KBM-7 (cell line): ENCODE results near the gene MARCHF4.

ENCODE experiments used
- DNase-seq: peaks from one replicate; pipeline ENCODE4 v3.0.0-alpha.2; 2015
- in situ Hi-C: fragments of 300-500 bp; cut with MboI; formaldehyde crosslinking; loops from 2 replicates; pipeline ENCODE4 v1.14.3; 2020; ENCODE audit warnings: low sequenced_read_pairs, low pct_unique_long_range_greater_than_20kb, mixed read lengths

Gene MARCHF4, protein sequence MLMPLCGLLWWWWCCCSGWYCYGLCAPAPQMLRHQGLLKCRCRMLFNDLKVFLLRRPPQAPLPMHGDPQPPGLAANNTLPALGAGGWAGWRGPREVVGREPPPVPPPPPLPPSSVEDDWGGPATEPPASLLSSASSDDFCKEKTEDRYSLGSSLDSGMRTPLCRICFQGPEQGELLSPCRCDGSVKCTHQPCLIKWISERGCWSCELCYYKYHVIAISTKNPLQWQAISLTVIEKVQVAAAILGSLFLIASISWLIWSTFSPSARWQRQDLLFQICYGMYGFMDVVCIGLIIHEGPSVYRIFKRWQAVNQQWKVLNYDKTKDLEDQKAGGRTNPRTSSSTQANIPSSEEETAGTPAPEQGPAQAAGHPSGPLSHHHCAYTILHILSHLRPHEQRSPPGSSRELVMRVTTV

DNA sequence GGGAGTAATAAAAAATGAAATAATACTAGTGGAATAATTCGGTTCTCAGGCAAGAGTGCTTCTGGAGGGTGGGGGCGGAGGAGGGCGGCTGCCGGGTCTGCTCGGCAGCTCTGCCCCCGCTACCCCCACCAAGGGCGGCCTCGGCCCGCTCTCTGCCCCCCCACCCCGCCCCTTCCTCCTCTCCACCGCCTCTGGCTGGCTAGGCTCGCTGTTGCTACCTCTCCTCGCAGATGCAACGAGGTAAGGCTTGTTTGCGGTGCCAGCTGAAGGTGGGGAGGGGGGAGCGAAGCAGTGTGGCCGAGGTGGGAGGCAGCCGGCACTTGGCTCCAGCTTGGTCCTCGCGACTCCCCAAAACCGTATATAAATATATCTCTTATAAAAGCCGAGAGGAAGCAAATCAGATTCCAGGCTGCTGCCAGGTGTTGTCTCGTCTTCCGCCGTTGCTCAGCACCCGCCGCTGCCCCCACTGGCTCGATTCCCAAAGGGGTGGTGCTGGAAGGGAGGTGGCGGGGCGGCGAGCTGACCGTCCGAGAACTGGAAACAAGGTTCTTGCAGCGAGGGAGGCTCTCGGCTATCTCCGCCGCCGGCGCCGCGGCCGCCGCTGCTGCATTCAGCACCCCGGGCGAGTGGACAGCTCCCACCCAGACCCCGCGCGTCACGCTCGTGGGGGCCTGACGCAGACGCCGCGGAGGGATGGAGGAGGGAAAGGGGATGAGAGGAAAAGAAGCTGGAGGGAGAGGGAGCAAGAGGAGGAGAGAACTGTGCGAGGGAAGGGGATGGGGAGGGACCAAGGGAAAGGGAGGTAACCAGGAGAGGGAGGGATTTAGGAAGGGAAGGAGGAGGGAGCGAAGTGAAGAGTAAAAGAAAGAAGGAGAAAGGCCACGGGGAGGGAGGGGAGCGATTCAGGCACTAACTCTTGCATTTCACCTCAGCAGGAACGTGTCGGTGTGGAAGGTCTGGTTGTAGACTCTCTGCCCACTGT lies at the start of gene MARCHF4:
TSS of gene MARCHF4 (minus strand) at position 763 of the 982 bp plus-strand sequence. CDS start 2,223 bp downstream, outside the sequence.
- peak; percentile 75 for DNase-seq
- in situ Hi-C loops = no loop called here

DNA sequence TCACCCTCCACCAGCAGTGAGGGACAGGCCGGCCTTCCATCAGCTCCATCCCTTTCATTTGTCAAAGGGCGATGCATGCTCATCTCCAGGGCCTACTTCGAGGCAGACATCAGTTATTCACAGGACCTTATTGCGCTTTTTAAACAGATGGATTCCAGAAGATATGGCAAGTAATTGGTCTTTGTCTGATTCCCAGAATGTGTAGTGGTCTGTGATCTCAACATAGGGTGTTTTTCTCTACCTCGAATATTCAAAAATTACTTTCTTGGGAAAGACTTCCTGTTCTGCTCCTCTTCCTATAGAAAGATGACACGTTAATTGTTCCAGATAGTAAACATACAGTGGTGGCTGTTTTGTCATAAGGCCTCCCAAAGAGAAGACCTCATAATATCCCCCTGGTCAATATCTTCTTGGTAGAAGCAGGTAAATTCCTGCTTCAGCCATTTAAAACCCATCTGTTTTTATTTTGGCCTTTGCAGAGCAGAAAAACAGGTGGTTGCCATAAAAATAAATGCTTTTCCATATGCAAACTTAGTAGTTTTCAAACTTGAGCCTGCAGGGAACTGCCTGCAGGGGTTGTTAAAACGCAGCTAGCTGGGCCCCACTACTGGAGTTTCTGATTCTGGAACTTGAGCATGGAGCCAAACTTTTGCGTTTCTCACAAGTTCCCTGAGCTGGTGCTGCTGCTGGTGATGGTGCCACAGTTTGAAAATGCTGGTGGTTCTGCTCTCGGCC lies 48.3 kb upstream of the MARCHF4 start:
- DNase-seq = no peak
- in situ Hi-C loops = no loop called here

DNA sequence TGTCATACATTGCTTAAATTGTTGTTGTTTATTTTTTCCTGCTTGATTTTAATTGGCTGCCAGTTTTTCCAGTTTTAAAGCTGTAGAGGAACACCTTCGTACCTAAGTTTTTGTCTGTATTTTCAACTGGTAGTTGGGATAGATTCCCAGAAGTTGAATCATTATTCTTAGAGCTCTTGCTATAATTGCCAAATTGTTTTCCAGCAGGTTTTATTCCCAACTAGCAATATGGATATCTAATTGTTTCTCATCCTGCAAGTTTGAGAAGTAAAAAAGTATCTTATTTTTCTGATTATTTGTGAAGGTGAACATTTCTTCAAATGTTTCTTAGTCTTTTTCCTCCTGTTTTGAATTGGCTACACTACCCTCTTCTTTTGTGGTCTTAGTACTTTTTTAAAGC lies 46.7 kb upstream of the MARCHF4 start:
- in situ Hi-C loops = no loop called here
- DNase-seq = no peak

DNA sequence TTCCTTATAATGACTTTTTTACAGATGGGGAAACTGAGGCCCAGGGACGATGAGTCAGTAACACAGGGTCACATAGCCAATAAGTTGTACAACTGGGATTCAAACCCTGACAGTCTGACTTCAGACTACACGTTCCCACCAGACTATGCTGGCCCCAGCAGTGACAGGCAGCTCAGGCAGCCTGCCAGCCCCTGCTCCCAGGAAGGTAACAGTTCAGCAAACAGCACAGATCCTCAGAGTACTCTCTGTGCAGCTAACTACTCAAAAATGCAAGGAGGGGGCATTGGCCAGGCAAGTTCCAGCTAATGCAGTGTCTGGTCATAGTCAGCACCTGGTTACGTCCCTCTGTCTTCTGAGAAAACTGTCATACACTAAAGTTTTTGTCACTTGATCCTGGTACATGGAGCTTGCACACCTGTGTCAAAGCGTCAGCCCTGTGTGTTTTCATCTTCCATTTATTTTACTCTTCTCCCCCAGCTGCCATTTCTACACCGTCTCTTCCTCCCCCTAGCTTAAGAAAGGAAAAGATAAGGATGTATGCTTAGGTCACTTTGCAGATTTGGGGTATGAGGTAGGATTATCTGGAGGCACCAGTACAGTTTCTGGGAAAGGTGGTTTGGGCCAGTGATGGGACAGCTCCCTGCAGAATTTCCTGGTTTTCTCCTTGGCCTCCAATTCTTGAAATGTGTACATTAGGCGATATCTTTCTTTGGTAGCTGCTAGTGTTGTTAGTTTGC lies 44.5 kb upstream of the MARCHF4 start:
- DNase-seq = no peak
- in situ Hi-C loops = no loop called here

DNA sequence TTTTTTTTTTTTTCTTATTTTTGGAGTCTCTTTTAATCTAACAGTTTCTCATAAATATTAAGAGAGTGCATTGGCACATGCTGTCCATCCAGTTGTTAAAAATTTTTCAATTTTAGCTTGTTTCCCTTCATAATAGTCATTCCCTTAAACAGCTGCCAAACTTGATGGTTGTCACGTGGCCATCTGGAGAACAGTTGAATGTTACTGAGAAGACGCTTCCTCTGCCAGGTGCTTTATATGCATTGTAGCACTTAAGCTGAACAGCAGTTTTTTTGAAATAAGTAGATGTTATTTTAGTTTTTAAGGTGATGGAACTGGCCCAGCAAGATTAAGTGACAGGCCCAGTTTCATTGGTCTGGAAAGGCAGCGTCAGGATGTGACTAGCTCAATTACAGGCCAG lies 43.3 kb upstream of the MARCHF4 start:
- no peak for DNase-seq
- in situ Hi-C loops = no loop called here

DNA sequence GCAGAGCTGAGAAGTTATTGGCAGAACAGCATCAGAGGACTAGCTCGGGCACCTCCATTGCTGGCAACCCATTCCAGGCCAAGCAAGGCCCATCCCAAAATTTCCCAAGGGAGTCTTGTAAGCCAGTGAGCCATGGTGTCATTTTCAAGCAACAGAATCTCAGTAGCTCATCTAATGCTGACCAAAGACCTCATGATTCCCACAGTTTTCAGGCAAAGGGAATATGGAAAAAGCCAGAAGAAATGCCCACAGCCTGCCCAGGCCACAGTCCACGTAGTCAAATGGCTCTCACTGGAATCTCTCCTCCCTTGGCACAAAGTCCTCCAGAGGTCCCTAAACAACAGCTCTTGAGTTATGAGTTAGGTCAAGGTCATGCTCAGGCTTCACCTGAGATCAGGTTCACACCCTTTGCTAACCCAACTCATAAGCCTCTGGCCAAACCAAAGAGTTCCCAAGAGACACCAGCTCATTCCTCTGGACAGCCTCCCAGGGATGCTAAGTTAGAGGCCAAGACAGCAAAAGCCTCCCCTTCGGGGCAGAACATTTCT lies 42.6 kb upstream of the MARCHF4 start:
- in situ Hi-C loops = no loop called here
- DNase-seq = no peak

DNA sequence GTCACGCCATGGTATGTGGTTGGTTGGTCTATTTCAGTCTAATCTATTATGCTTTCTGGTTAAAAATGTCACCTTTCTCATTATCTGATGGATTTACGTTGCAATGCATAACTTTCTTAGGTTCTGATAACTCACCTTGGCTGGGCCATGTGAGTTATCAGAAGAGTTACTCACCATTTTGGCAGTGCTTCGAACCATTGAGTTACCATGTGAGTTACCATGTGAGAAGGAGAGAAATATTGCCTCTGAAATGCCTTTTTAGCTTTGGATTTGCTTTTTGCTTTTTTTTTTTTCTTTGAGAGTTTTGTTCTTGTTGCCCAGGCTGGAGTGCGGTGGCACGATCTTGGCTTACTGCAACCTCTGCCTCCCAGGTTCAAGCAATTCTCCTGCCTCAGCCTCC lies 41.6 kb upstream of the MARCHF4 start:
- in situ Hi-C loops = no loop called here
- DNase-seq = no peak

DNA sequence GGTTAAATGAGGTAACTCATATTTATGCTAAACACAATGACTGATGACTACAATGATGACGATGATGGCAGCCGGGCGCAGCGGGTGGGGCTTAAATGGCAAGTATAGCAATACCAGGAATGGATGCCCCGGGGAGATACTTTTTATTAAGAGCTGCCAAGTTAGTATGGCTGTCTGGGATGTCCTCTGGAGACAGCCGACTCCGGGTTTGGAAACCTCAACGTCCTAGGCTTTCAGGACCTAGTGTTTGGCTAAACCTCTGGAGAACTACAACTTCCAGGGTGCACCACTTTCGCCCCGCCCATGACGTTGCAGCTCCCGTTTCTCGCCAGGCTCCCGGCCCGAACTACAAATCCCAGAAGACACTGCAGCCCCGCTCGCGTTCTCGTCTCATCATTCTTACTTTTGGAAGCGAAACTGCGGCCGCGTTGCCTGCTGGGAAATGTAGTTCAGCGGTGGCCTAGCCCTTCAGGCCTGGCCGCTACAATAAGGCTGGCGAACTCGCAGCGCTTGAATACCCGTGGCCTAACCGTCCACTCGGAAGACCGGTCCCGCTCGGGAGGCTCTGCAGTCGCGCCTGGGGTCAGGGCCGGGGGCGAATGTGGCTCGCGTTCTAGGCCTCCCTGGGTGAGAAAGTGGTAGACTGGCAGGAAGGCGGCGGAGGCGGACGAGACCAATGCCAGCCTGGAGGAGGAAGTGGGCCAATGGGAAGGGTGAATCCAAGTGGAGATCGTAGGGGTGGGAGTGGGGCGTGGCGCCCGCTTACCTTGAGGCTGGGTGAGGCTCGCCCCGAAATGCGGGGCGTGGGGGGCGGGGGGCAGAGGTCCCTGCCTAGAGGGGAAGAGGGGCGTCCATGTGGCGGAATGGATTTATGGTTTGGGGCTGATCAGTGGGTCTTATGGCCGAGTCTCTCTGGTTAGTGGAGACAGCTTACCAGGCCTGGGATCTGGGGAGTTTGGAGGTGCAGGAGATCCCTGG lies 40.0 kb upstream of the MARCHF4 start, which contains the start of gene SMARCAL1:
TSS of gene SMARCAL1 (plus strand) at position 463 of the 978 bp plus-strand sequence. CDS start 2,221 bp downstream, outside the sequence.
- in situ Hi-C loops = no loop called here
- DNase-seq = peak; percentile 99

DNA sequence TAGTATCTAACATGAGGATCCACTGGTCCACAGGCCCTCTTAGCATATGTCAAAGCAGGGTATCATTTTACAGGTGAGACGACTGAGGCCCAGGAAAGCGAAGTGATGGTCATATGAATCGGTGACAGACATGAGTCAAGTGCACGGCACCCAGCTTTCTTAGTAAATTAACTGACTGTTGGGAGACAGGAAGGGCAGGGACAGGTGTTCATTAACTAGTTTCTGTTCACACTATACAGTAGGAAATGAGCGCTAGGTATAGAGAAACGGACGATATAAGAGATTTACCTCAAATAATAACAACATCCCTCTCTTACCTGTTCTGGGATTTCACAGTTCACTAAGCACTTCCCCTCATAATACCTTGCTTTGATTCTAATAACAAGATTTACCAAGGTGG lies 38.3 kb upstream of the MARCHF4 start:
- no peak for DNase-seq
- in situ Hi-C loops = no loop called here

DNA sequence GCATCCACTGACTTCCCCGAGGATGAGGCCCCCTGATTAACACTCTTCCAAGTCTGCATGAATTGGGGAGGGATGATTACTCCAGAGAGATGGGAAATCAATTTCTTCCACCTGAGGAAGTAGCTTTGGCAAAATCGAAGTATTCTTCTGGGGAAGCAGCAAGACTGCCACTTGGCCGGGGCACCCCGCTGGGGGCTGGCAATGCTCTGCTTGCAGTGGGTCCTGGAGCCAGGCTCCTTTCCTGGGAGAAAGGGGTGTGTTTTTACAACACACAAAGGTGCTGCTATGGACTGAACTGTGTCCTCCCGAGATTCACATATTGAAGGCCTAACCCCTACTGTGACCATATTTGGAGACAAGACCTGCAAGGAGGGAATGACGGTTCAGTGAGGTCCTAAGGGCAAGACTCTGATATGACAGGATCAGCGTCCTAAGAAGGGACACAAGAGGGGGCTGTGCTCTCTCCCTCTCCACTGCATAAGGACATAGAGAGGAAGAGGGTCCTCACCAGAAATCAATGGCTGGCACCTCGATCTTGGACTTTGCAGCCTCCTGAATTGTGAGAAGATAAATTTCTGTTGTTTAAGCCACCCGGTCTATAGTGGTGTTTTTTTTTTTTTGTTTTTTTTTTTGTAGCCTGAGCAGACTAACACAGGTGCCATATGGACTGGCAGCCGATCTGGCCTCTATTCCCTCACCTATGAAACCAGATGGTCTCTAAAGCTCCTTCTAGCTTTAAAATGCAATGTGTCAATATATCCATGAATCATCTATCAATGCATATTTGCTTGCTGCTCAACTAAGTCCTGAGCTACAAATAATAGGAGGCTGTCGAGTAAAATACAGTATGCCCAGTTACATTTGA lies 36.4 kb upstream of the MARCHF4 start:
- in situ Hi-C loops = no loop called here
- peak; percentile 12 for DNase-seq

DNA sequence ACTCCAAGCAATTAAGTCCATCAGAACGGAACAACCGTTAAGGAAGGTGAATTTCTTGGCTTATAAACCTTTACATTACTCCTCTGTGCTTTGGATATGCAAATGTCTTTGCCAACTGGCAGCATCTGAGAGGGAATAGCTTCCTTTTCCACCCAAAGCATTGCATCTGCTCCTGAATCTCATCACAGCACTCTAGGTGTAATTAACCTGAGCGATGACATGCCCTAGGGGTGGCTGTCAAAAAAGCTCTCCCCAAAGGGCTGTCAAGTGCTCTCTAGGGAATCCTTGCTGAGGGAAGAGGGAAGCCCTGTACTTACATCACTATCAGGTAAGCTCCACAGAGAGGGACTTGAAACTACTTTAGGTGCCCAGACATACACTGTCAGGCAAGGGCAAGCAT lies 34.5 kb upstream of the MARCHF4 start:
- in situ Hi-C loops = no loop called here
- no peak for DNase-seq

DNA sequence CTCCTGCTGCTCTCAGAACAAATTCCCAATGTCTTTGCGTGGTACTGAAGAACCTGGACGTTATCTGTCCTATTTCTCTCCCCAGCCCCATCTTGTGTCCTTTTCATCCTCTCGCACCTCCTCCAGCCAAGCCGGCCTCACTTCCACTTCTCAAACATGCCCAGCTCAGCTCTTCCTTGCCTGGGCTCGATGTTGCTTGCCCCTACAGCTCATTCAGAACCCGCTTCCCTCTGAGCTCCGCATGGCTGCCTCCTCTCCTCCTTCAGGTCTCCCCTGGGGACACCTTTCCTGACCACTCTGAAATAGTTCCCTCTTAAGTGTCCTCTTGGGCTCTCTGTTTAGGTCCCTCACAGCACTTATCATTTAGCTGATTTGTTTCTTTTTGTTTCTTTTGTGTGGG lies 33.3 kb upstream of the MARCHF4 start:
- in situ Hi-C loops = no loop called here
- no peak for DNase-seq

DNA sequence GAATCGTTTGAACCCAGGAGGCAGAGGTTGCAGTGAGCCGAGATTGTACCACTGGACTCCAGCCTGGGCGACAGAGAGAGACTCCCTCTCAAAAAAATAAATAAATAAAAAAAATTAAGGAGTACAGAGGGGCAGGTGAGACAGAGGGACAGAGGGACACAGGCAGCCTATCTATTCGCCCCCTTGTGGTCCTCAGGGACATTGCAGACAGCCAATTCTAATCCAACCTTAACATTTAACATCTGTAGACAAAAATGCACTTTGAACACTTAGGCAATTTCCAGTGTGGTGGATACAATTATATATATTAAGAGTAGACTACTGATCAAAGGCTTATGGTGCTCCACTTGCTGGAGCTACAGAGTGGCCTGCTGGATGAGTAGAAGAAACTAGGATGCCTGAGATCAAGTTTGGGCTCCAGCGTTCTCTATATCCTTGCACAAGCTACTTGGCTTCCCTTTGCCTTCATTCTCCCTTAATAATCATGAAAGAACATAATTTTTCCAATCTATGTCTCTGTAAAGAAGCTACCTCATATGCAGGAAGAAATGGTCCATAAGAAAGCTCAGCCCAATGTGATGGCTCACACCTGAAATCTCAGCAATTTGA lies 31.8 kb upstream of the MARCHF4 start:
- in situ Hi-C loops = no loop called here
- peak; percentile 52 for DNase-seq

DNA sequence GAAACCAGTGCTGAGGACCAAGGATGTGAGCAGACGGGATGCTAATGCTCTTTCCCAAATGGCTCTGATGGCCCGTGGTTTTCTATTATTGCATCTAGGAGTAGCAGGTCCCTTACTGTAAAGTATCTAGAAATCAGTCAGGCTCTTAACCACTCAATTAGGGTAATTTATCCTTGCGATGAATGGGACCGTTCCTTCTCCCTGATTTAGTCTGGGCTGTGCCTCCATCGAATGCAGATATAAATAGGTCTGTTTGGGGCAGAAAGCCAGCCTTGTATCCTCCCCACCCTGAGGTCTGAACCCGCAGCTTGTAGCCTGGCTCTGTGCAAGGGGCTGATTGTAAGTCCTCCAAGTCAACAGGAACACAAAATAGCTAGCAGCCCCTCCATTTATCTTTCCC lies 30.5 kb upstream of the MARCHF4 start:
- DNase-seq = no peak
- in situ Hi-C loops = no loop called here

DNA sequence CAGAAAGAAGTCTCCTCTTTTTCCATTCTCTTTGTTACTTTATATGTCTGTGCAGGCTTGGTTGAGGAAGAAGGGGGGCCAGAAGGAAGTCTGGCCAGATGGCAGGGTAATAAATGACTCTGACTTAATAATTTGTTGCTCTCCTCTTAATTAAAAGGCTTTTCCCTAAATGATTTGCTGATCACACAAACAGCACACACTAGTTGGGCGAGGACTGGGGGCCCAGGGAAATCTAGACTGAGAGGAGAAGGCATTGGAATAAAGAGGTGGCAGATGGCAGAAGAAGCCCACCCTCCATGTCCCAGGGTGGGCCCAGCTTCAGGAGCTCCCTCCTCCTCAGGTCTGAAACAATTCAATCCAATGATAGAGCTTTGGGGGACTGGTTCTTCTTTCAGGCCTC lies 27.3 kb upstream of the MARCHF4 start:
- in situ Hi-C loops = no loop called here
- no peak for DNase-seq

DNA sequence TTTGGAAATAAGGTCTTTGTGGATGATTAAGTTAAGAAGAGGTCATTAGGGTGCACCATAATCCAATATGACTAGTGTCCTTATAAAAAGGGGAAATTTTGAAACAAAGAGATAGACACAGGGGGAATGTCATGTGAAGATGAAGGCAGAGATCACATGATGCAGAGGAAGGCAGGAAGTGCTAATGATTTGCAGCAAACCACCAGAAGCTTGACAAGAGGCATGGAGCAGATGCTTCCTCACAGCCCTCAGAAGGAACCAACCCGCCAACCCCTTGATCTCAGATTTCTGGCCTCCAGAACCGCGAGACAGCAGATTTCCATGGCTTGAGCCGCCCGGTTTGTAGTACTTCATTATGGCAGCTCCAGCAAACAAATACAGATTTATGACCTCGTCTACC lies 22.6 kb upstream of the MARCHF4 start:
- in situ Hi-C loops = no loop called here
- DNase-seq = peak; percentile 63
